PC-9 (cell line): ENCODE results near the gene CRYBB2.
"Not testable (repeated sequence)": the region's sequence is repeated elsewhere in the genome, so short reads cannot be mapped to it uniquely, and the experiment has no call there.

Experiments
- CTCF ChIP-seq: fragments of 200-600 bp; sonication (generic); conservative IDR thresholded peaks from 2 replicates; pipeline ENCODE4 v1.6.1; 2017; ENCODE audit warnings: mixed run types, antibody characterized with exemption, mild to moderate bottlenecking, moderate library complexity
- EZH2 ChIP-seq: fragments of 200-600 bp; sonication (generic); IDR thresholded peaks from 2 replicates; pipeline ENCODE4 v1.8.0; 2017; ENCODE audit warnings: antibody characterized with exemption, low read depth

- TF ChIP-seq CTCF, EZH2: not testable (repeated sequence)
Observed at GRCh38 chr22:25280118-25280517, 60.7 kb downstream of the CRYBB2 start.
